ENCODE measurements around the gene ECT2.
"Not testable (repeated sequence)": the region's sequence is repeated elsewhere in the genome, so short reads cannot be mapped to it uniquely, and the experiment has no call there.

Gene ECT2

GRCh38 chr3:172749230-172749965 is 1.1 kb upstream of the ECT2 start:
- DNase-seq = no peak

DNA sequence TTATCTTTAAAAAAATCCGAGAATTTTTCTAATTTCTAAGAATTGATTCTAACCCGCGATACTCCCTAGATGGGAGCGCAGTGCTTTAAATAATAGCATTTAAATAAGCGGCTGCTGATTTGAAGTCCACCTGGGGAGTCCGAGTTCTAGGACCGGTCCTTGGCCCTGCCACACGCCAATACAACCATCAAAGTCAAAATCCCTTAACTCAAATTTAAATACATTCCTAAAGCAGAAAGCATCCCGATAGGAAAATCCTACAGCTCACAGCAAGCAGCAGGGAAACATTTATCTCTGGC is 508 bp upstream of the ECT2 start:
- DNase-seq = peak; percentile 56

GRCh38 chr3:172751175-172751704 is 714 bp downstream of the ECT2 start:
- DNase-seq = no peak

GRCh38 chr3:172752651-172753050 is 2.1 kb downstream of the ECT2 start:
- DNase-seq = no peak

- no peak for DNase-seq
These were observed 2.6 kb downstream of the ECT2 start for GRCh38 chr3:172753125-172753524.

- not testable (repeated sequence) for DNase-seq
These were observed 9.9 kb downstream of the ECT2 start for GRCh38 chr3:172760416-172760815.

DNA sequence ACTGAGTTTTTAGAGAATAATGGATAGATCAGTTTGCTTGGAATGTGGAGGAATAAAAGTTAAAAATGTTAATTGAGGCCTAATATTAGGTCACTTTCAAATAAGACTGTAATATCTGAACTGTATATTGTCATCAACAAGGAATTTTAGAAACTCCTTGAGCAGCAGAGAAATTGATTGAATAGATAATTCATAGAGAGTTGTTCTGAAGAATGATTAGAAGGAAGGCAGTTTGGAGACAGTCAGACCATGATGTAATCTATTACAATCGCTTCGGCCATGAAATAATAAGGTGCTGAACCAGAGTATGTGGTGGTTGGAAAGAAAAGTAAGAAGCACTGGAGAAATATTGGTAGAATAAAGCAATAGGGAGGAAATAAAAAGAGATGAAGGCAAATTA is 15.7 kb downstream of the ECT2 start:
- no peak for DNase-seq

DNA sequence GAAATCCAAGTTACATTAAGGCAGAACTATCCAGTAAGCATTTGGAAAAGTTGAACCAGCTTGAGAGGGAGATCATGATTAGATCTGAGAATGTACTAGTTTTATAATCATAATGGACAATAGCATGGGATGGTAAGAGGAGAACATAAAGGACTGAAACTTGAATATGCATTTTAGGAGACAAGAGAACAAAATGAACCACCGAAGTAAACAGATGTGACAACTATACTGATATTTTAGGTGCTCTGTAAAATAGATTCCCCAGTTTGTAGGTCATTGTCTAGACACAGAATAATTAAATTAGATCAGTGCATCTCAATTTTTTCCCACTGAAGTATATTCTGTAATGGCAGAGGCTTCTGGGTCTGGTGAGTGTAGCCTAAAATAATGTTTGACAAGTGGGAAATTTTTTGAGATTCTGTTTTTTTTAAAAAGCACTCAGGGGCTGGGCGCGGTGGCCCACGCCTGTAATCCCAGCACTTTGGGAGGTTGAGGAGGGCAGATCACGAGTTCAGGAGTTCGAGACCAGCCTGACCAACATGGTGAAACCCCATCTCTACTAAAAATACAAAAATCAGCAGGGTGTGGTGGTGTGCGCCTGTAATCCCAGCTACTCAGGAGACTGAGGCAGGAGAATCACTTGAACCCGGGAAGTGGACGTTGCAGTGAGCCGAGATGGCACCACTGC is 16.3 kb downstream of the ECT2 start:
- DNase-seq = no peak

GRCh38 chr3:172770382-172770781 is 19.9 kb downstream of the ECT2 start:
- DNase-seq = no peak

DNA sequence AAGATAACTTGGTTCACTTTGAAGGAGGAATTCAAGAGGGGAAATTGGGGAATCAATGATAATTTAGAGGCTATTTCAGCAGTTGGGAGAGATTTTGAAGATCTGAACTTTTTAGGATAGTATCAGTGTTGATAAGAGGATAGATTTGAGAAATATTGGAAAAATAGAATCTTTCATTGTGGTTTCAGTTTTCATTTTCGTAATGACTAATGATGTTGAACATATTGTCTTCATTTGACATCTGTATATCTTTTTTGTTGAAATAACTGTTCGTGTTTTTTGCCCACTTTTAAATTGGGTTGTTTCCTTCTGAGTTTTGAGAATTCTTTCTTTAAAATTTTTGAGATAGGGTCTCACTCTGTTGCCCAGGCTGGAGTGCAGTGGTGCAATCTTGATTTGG is 21.1 kb downstream of the ECT2 start:
- no peak for DNase-seq

DNA sequence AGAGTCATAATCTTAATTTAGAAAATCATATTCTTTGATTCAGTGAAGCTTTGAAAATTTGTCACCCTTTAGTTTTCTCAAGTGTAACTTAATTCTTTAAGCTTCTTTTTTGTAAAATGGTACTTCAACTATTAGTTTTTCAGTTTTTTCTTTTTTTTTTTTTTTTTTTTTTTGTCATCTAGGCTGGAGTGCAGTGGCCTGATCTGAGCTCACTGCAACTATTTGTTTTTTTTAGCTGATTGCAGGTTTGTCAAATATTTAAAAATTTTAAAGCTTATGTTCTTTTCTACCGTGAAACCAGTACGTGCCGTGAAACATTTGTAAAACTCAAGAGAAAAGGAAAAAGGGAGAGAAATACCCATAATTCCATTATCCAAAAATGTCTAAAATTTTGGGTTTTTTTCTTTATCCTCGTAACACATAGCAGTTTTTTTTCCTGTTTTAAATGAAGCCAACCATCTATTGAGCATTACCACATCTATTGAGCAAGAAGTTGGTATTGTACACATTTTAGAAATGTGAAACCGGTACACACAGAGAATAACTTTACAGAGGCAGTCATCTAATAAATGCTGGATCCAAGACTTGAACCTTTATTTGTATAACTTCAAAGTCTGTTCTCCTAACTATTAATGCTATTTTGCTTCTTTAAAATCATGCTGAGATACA is 25.7 kb downstream of the ECT2 start:
- DNase-seq = no peak

DNA sequence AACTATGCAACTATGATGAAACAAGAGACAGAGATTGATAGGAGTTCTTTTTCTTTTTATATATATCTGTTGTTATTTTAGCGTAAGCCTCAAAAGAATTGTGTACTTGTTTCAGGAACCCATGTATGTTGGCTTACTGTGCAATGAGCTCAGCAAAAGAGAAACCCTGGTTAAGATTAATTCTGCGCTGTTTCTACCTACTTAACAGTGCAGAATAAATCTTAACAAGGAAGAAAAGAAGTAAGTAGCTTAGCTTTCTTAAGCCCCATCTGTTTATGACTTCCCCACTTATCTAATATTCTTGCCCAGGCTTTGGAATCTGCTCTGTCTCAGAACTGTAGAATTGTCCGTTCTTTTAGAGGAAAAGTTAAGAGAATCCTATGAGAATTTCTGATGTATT is 27.4 kb downstream of the ECT2 start:
- DNase-seq = no peak

- DNase-seq = no peak
These were observed 31.7 kb downstream of the ECT2 start for GRCh38 chr3:172782235-172782634.

DNA sequence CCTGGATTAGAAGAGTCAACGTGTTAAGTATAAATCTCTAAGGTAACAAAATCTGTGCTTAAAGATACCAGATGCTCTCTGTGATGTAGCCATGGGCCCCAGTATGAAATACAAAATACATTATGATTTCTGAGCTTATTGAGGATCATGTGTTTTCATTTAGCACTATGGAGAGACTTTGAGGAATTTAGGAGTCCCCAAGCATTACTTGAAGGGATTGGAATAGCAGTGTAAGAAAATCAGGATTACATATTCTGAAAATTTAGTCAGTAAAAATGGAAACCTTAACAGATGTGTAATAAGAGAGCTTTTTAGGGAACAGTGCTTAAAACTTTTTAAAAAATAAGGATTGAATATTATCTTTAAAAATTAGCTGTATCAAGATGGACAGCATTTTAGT is 35.5 kb downstream of the ECT2 start:
- no peak for DNase-seq

DNA sequence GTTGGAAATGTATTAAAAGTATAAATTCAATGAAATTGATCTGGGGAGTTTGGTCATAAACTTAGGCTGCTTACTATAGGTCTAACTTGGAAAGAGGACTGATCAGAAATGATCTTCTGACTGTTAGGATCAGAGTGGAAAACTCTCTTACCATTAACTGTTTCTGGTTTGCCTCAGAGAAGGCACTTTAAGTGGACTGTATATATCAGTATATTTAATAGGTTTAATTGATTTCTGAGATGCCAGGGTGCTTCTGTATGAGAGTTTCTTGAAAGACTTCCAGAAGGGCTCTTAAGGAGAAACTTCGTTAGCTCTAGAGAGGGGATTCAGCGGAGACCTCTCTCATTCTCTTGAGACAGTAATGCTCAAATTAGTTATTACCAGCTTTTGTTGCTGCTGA is 36.5 kb downstream of the ECT2 start:
- DNase-seq = no peak

DNA sequence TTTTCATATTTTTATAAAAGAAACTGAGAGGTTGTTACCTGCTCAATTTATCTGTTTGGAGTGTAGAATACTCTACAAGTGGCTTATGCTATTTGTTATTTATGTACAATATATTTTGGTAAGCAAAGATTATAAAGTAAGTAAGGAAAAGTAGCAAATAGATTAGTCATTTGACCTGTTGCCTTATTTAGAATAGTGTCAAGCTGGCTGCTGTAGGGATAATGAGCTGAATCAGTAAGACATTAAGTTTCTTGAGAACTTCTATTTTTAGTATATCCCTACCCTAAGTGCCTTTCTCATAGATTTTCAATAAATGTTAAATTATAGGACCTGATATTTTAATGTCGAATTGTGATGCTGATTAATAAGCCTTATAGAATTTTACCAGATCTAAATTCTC is 37.2 kb downstream of the ECT2 start:
- no peak for DNase-seq

GRCh38 chr3:172799246-172799645 is 48.7 kb downstream of the ECT2 start:
- no peak for DNase-seq

DNA sequence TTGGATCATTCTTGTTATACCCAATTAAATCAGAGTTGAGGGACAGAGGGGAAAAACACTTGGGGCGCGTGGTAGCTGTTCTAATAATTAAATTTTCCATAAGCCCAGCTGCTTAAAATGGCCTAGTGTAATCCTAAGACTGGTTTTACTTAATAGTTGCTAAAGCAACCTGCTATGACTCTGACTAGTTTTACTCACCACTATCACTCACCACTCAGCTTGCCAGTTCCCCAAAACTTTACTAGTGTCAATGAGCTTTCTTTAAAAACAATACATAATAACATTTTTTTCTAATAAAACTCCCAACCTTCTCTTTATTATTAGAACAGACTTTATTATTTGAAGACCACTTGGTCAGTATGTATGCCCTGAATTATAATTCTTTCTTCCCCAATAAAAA is 49.6 kb downstream of the ECT2 start:
- DNase-seq = no peak

DNA sequence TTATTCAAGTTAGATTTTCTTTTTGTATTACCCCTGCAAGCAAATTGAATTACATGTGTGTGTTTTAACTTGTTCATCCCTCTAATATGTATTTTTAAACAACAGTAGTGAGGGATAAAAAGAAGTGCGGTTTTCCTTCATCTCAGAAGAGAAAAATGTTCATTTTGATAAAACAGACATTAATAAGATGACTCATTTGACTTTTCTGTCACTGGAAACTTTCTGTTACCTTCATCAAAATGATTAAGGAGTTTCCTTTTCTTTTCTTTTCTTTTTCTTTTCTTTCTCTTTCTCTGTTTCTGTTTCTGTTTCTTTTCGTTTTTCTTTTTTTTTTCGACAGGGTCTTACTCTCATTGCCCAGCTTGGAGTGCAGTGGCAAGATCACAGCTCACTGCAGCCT is 53.0 kb downstream of the ECT2 start:
- DNase-seq = no peak

DNA sequence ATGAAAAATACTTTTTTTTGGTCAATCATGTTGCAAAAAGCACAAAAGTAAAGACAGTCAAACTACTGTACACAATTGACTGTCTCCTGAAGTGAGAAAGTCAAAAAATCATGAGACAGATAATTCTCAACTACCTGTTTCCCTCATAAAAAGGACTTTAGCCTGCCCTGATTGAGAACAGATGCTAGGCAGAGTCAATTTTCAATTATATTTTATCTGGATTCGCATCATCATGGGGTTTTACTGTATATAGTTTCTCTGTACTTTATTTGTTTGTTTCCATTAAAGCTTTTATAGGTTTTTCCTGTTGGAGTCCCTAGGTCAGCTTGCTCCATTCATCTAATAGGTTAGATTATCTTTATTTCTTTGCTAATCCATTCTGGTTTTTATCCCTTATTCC is 53.8 kb downstream of the ECT2 start:
- DNase-seq = no peak

GRCh38 chr3:172808969-172809546 is 58.5 kb downstream of the ECT2 start:
- no peak for DNase-seq

- DNase-seq = no peak
These were observed 60.6 kb downstream of the ECT2 start for GRCh38 chr3:172811099-172811498.

- no peak for DNase-seq
These were observed 62.9 kb downstream of the ECT2 start for GRCh38 chr3:172813462-172813861.

- no peak for DNase-seq
These were observed 64.2 kb downstream of the ECT2 start for GRCh38 chr3:172814738-172815137.
